ENCODE data around the gene F9. TPM values are rescaled to one million over a fixed set of nuclear protein-coding genes. Genes with fewer than 3 reads are reported as not detected.

The F9 gene
- total and polyA plus RNA-seq, 2 of the 8 experiments (the other 6 are each of a cell fraction or from before 2014, with no cell fraction given): not detected

DNA sequence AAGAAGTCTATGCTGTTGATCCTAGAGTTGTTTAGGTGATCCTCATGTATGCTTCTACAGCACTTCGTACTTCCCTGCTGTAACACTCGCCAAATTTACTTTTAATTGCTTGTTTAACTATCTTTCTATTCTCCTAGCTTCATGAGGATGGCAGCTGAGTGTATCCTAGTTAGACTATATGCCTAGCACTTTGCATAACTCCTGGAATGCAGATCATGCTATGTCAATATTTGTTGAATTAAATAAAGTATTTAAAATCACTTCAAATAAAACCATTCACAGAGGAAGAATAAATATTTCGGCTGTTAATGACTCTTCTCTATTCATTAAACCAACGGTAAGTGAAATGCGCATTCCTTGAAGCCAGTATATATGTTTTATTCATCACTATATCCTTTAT is 55.1 kb downstream of the F9 start:
- Histone ChIP-seq H4K8ac (ENCODE audit: extremely low read depth, insufficient read depth, low read length) (no peak overlapping the region), H3K79me2 (ENCODE audit: control insufficient read depth in 1 of 2, insufficient read depth in 2 of 2, low read length in 2 of 2) (no peaks in the 10 kb centered on the region), H4K20me1 (replicated peaks in 1 of 2; ENCODE audit: control insufficient read depth in 1 of 2, insufficient read depth in 2 of 2, low read length in 2 of 2) (no peaks in the 10 kb centered on the region), H3K27ac (ENCODE audit: low read depth, low read length) (no peak overlapping the region), H2BK5ac (ENCODE audit: low read depth, low read length) (no peak overlapping the region), H3K4me3 (ENCODE audit: extremely low read depth in 1 of 4, insufficient read depth in 2 of 4, low read depth in 3 of 4, low read length in 4 of 4) (no peak overlapping the region), H3K56ac (replicated peaks; ENCODE audit: insufficient read length, low read depth, low read length) (no peak overlapping the region), H3K14ac (ENCODE audit: insufficient read length) (no peak overlapping the region), H2BK20ac (ENCODE audit: low read length) (no peak overlapping the region), H3K9ac (replicated peaks in 1 of 4; ENCODE audit: extremely low read depth in 1 of 4, low read depth in 3 of 4, low read length in 3 of 4) (no peak overlapping the region), H2AK5ac (ENCODE audit: low read depth, low read length) (no peak overlapping the region), H4K91ac (replicated peaks; ENCODE audit: insufficient read length, low read length) (no peak overlapping the region), H3K23ac (ENCODE audit: insufficient read length) (no peak overlapping the region), H3K27me3 (replicated peaks in 1 of 4; ENCODE audit: control insufficient read depth in 3 of 4, extremely low read depth in 1 of 4, insufficient read depth in 3 of 4, low read length in 3 of 4) (no peaks in the 10 kb centered on the region), H2BK120ac (replicated peaks; ENCODE audit: low read depth, low read length) (no peak overlapping the region), H4K5ac (ENCODE audit: insufficient read length, low read depth, low read length) (no peak overlapping the region), H3K4ac (replicated peaks; ENCODE audit: insufficient read length, low read depth, low read length) (no peak overlapping the region), H3K23me2 (ENCODE audit: low read depth, low read length) (no peaks in the 10 kb centered on the region), H3K4me2 (ENCODE audit: insufficient read depth in 1 of 2, low read depth in 2 of 2, low read length in 2 of 2) (no peak overlapping the region), H3K18ac (ENCODE audit: extremely low read depth, low read length) (no peak overlapping the region), H2BK12ac (ENCODE audit: low read depth, low read length) (no peak overlapping the region), H3K9me3 (ENCODE audit: insufficient read depth in 2 of 2, low read depth in 1 of 2, low read length in 1 of 2) (no peaks in the 10 kb centered on the region), H3K79me1 (ENCODE audit: low read depth, low read length) (no peaks in the 10 kb centered on the region), H2AFZ (ENCODE audit: low read length) (no peak overlapping the region), H3K36me3 (ENCODE audit: control insufficient read depth in 2 of 4, insufficient read depth in 4 of 4, low read length in 3 of 4) (no peaks in the 10 kb centered on the region), H2BK15ac (ENCODE audit: low read length) (no peak overlapping the region), H3K4me1 (replicated peaks in 1 of 4; ENCODE audit: control insufficient read depth in 3 of 4, insufficient read depth in 4 of 4, low read length in 3 of 4) (no peaks in the 10 kb centered on the region)
- ChIA-PET CTCF (ENCODE audit: partially characterized antibody) (interaction anchor here (0.9 kb wide), 1 partner anchor 30 kb away, joined by 3 read pairs; no protein-coding TSS in a partner anchor), POLR2A (ENCODE audit: partially characterized antibody) (no interaction called here)
- no peak for TF ChIP-seq KDM5A (IDR thresholded peaks at IDR 0.05; ENCODE audit: low read length)
- no peak for TF ChIP-seq EP300 (IDR thresholded peaks at IDR 0.05; ENCODE audit: borderline replicate concordance in 1 of 2, low read depth in 2 of 2, low read length in 2 of 2)
- no peak for TF ChIP-seq FOSL1 (IDR thresholded peaks at IDR 0.05; ENCODE audit: insufficient read depth, low read depth, low read length)
- no peak for TF ChIP-seq KDM1A (IDR thresholded peaks at IDR 0.05; ENCODE audit: borderline replicate concordance, low read length)
- TF ChIP-seq CEBPB (IDR thresholded peaks at IDR 0.05; ENCODE audit: low read depth, low read length): no peak
- TF ChIP-seq POLR2A (IDR thresholded peaks at IDR 0.05; ENCODE audit: control extremely low read depth in 1 of 2, low read depth in 2 of 2, low read length in 2 of 2): no peak
- TF ChIP-seq RAD21 (IDR thresholded peaks at IDR 0.05 in 1 of 2, conservative IDR thresholded peaks at IDR 0.05 in 1 of 2; ENCODE audit: low read depth in 2 of 2, low read length in 2 of 2): no peak
- TF ChIP-seq NANOG (IDR thresholded peaks at IDR 0.05; ENCODE audit: insufficient read depth, low read depth, low read length, poor library complexity, severe bottlenecking): no peak
- TF ChIP-seq KDM4A (IDR thresholded peaks at IDR 0.05; ENCODE audit: low read depth, low read length, severe bottlenecking): no peak
- FAIRE-seq (no peak), DNase-seq (ENCODE audit: low read depth in 1 of 2, low spot score in 2 of 2) (no peak)
- WGBS, 2 experiments (ENCODE audit: extremely low coverage in 1 of 2, insufficient coverage in 1 of 2, insufficient read length in 1 of 2, insufficient replicate concordance in 2 of 2, low coverage in 1 of 2, low lambda C conversion rate in 2 of 2, missing lambda C conversion rate in 1 of 2): 97% methylated on average over 5 of the region's 5 CpGs; no CpG with 5 or more reads in 1 of the 2 experiments

Data from H1 (cell line).